Measurements from ENCODE around the gene SLC44A1. TPM values are rescaled to one million over a fixed set of nuclear protein-coding genes. Genes with fewer than 3 reads are reported as not detected.

The SLC44A1 gene
- total and polyA plus RNA-seq, 10 of the 15 experiments (the other 5 are each of a cell fraction or from before 2014, with no cell fraction given): 2.4 to 21.2 (median 12.4) TPM

DNA sequence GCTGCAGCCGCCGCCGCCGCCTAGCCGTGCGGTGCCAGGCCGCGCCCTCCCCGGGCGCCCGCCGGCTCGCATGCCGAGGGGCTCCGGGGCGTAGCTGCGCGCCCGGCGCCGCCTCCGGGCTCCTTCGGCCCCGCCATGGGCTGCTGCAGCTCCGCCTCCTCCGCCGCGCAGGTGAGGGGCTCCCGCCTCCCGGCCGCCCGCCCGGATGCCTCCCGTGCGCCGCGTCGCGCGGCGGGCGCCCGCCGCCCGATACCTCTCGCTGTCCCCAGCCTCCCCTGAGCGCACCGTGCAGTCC is 230 bp downstream of the SLC44A1 start:
- WGBS (ENCODE audit: insufficient coverage, insufficient replicate concordance, low lambda C conversion rate, missing lambda C conversion rate): 0% methylated on average over 9 of the region's 48 CpGs
- DNase-seq (ENCODE audit: low read depth, low spot score) (no peak), FAIRE-seq (no peak), ATAC-seq (peak; percentile 71)
- Histone ChIP-seq H3K4me3 (peak overlapping the region; percentile 87), H2AFZ (ENCODE audit: control insufficient read depth, low read depth, low read length) (peak overlapping the region; percentile 75), H3K9me3 (replicated peaks; ENCODE audit: control insufficient read depth, insufficient read depth, low read length) (no peaks in the 10 kb centered on the region), H3K4me2 (ENCODE audit: control insufficient read depth, insufficient read depth) (peak overlapping the region; percentile 86; the same call in 1 of the 2 replicates), H4K20me1 (ENCODE audit: control insufficient read depth, insufficient read depth) (no peaks in the 10 kb centered on the region), H3K36me3 (ENCODE audit: control insufficient read depth in 2 of 2, insufficient read depth in 2 of 2, low read length in 1 of 2) (no peaks in the 10 kb centered on the region), H3K4me1 (ENCODE audit: control insufficient read depth, insufficient read depth, low read length) (peaks cover 11% of the 10 kb centered on the region), H3K79me2 (ENCODE audit: control insufficient read depth, insufficient read depth, low read length) (peaks cover 4% of the 10 kb centered on the region), H3K9ac (ENCODE audit: control insufficient read depth, insufficient read depth, low read length) (peak overlapping the region; percentile 73), H3K27ac (ENCODE audit: control insufficient read depth, insufficient read depth) (no peak overlapping the region), H3K27me3 (replicated peaks in 1 of 2; ENCODE audit: control insufficient read depth in 2 of 2, insufficient read depth in 2 of 2, low read length in 1 of 2) (no peaks in the 10 kb centered on the region)
- no TSS peak for BruUV-seq (replicated peaks)
- intact Hi-C loops (cut with micrococcal nuclease; ENCODE audit: unreplicated experiment): loop anchor here (5.0 to 10.0 kb wide), 5 partner anchors 113 to 470 kb away; partner anchors contain the start of gene TMEM38B
- TF ChIP-seq SMARCA5 (IDR thresholded peaks at IDR 0.05): 0 out of 2 replicates have a peak, but pooled peaks have one; percentile 34
- TF ChIP-seq FOXM1 (IDR thresholded peaks at IDR 0.05; ENCODE audit: low read depth, low read length): no peak
- TF ChIP-seq BHLHE40 (IDR thresholded peaks at IDR 0.05; ENCODE audit: borderline replicate concordance in 1 of 2, low read depth in 2 of 2, low read length in 1 of 2): peak in 1 of 2 experiments; percentile 29; a peak in 1 of 4 replicates
- TF ChIP-seq ZNF622 (IDR thresholded peaks at IDR 0.05): no peak
- 0 out of 2 replicates have a peak, but pooled peaks have one; percentile 12 for TF ChIP-seq DPF2 (IDR thresholded peaks at IDR 0.05)
- no peak for TF ChIP-seq MXI1 (IDR thresholded peaks at IDR 0.05; ENCODE audit: low read depth, low read length)
- SMC1A ChIA-PET (ENCODE audit: uncharacterized antibody, unreplicated experiment): interaction anchor here (0.6 to 1.7 kb wide), 7 partner anchors 76 to 173 kb away, joined by 3 to 8 read pairs (median 3); no protein-coding TSS in a partner anchor
- POLR2A ChIA-PET: interaction anchor here (1.2 to 2.0 kb wide), 4 partner anchors 10 to 64 kb away, joined by 3 to 10 read pairs (median 5); no protein-coding TSS in a partner anchor
- in situ Hi-C loops (cut with MboI): no loop called here
- RAD21 ChIA-PET (ENCODE audit: unreplicated experiment): interaction anchor here (0.6 to 2.0 kb wide), 14 partner anchors 9 to 478 kb away, joined by 3 to 10 read pairs (median 3); no protein-coding TSS in a partner anchor
- CTCF ChIA-PET: interaction anchor here (0.8 to 1.7 kb wide), 9 partner anchors 9 to 173 kb away, joined by 3 to 5 read pairs (median 4); no protein-coding TSS in a partner anchor

Data from GM12878 (cell line).